ENCODE results near the gene ASCC1. TPM values are rescaled to one million over a fixed set of nuclear protein-coding genes. Genes with fewer than 3 reads are reported as not detected.

Gene ASCC1
- total and polyA plus RNA-seq, 2 of the 13 experiments (the other 11 are each of a cell fraction or from before 2014, with no cell fraction given): 21.6 to 30.1 TPM

DNA sequence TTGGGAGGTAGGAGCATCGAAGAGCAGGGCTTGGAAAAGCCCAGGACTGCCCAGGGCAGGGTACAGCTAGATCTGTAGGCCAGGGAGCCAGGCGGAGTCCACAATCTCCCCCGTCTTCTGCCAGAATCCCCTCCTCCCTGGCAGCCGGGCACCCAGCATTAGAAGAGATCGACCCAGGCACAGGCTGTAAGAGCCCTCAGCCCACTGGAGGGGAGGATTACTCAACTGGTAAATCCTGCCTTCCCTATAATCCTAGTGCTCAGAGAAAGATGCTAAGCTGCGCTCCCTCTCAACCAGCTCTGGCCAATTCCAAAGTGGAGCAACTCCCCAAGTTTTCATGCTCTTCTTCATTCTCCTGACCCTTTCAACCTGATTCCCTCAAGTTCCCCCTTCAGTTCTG lies 130.9 kb downstream of the ASCC1 start:
- Histone ChIP-seq H3K27me3 (ENCODE audit: control insufficient read depth in 1 of 2, insufficient read depth in 2 of 2, low read length in 2 of 2) (peaks cover 1 to 32% of the 10 kb centered on the region in 2 experiments; a peak in 3 of 5 replicates), H3K4me1 (ENCODE audit: insufficient read depth, low read length) (peaks cover 50% of the 10 kb centered on the region), H3K36me3 (replicated peaks in 1 of 2; ENCODE audit: control insufficient read depth in 1 of 2, insufficient read depth in 2 of 2, low read length in 2 of 2) (no peaks in the 10 kb centered on the region), H3K4me2 (ENCODE audit: low read depth, low read length) (no peak overlapping the region), H3K9ac (ENCODE audit: insufficient read depth, low read depth, low read length) (no peak overlapping the region), H3K27ac (ENCODE audit: extremely low read length, insufficient read depth, low read length) (no peak overlapping the region), H3K79me2 (ENCODE audit: insufficient read depth, low read length) (no peaks in the 10 kb centered on the region), H3K9me3 (ENCODE audit: low read length) (no peaks in the 10 kb centered on the region), H2AFZ (ENCODE audit: low read length) (no peak overlapping the region), H4K20me1 (ENCODE audit: insufficient read depth, low read length) (no peaks in the 10 kb centered on the region), H3K4me3 (replicated peaks in 1 of 3; ENCODE audit: insufficient read depth in 1 of 3, low read depth in 2 of 3, low read length in 3 of 3) (no peak overlapping the region)
- ATAC-seq: no peak
- no peak for DNase-seq (ENCODE audit: low spot score)
- 75% methylated on average over 4 of the region's 6 CpGs for WGBS (ENCODE audit: low lambda C conversion rate)
- FAIRE-seq: no peak
- POLR2A ChIA-PET: interaction anchor here (0.9 kb wide), 1 partner anchor 188 kb away, joined by 3 read pairs; no protein-coding TSS in a partner anchor
- TF ChIP-seq MATR3 (CRISPR knock-in tag; IDR thresholded peaks at IDR 0.05) (no peak), KLF6 (CRISPR knock-in tag; IDR thresholded peaks at IDR 0.05) (no peak), ZNF230 (CRISPR knock-in tag; IDR thresholded peaks at IDR 0.05) (no peak), YY1 (IDR thresholded peaks at IDR 0.05; ENCODE audit: insufficient read depth, insufficient replicate concordance, low read depth, low read length) (no peak), ZNF547 (CRISPR knock-in tag; IDR thresholded peaks at IDR 0.05) (no peak), ZNF709 (CRISPR knock-in tag; IDR thresholded peaks at IDR 0.05) (no peak)
- BruUV-seq (replicated peaks): no TSS peak
- intact Hi-C loops (cut with micrococcal nuclease; ENCODE audit: unreplicated experiment): no loop called here
- in situ Hi-C loops (cut with HindIII; ENCODE audit: extremely low pct_ligation_motif_present, low pct_unique_long_range_greater_than_20kb): loop anchor here (25.0 kb wide), 1 partner anchor 252 kb away; no protein-coding TSS in a partner anchor
- CTCF ChIA-PET (ENCODE audit: low intra/inter-chr PET ratio, low total read pairs): no interaction called here

GRCh38 chr10:72083790-72084459 lies 132.2 kb downstream of the ASCC1 start:
- Histone ChIP-seq H3K36me3 (replicated peaks in 1 of 2; ENCODE audit: control insufficient read depth in 1 of 2, insufficient read depth in 2 of 2, low read length in 2 of 2) (no peaks in the 10 kb centered on the region), H3K9me3 (ENCODE audit: low read length) (no peaks in the 10 kb centered on the region), H3K4me3 (replicated peaks in 1 of 3; ENCODE audit: insufficient read depth in 1 of 3, low read depth in 2 of 3, low read length in 3 of 3) (no peak overlapping the region), H4K20me1 (ENCODE audit: insufficient read depth, low read length) (no peaks in the 10 kb centered on the region), H2AFZ (ENCODE audit: low read length) (no peak overlapping the region), H3K27ac (ENCODE audit: extremely low read length, insufficient read depth, low read length) (no peak overlapping the region), H3K9ac (ENCODE audit: insufficient read depth, low read depth, low read length) (no peak overlapping the region), H3K4me1 (ENCODE audit: insufficient read depth, low read length) (peaks cover 38% of the 10 kb centered on the region), H3K4me2 (ENCODE audit: low read depth, low read length) (no peak overlapping the region), H3K27me3 (ENCODE audit: control insufficient read depth in 1 of 2, insufficient read depth in 2 of 2, low read length in 2 of 2) (peaks cover 4 to 32% of the 10 kb centered on the region in 2 experiments; a peak in 3 of 5 replicates), H3K79me2 (ENCODE audit: insufficient read depth, low read length) (no peaks in the 10 kb centered on the region)
- TF ChIP-seq ATM (IDR thresholded peaks at IDR 0.05; ENCODE audit: borderline replicate concordance) (no peak), TSC22D2 (CRISPR knock-in tag; IDR thresholded peaks at IDR 0.05; ENCODE audit: borderline replicate concordance) (no peak), POLR2AphosphoS2 (IDR thresholded peaks at IDR 0.05; ENCODE audit: low read depth, low read length) (no peak), ZNF124 (CRISPR knock-in tag; IDR thresholded peaks at IDR 0.05) (no peak), TBX3 (IDR thresholded peaks at IDR 0.05; ENCODE audit: borderline replicate concordance) (no peak), ZNF577 (CRISPR knock-in tag; IDR thresholded peaks at IDR 0.05; ENCODE audit: borderline replicate concordance, low read depth) (no peak)
- ATAC-seq: no peak
- BruUV-seq (replicated peaks): no TSS peak
- ChIA-PET CTCF (ENCODE audit: low intra/inter-chr PET ratio, low total read pairs) (no interaction called here), POLR2A (no interaction called here)
- no peak for FAIRE-seq
- no peak for DNase-seq (ENCODE audit: low spot score)
- WGBS (ENCODE audit: low lambda C conversion rate): 86% methylated on average over 10 of the region's 16 CpGs
- in situ Hi-C loops (cut with HindIII; ENCODE audit: extremely low pct_ligation_motif_present, low pct_unique_long_range_greater_than_20kb) (loop anchor here (25.0 kb wide), 1 partner anchor 253 kb away; no protein-coding TSS in a partner anchor), intact Hi-C loops (cut with micrococcal nuclease; ENCODE audit: unreplicated experiment) (no loop called here)

Data from HepG2 (cell line).